Glutamatergic neuron (in vitro differentiated cells): ENCODE measurements around the gene NDUFB8. TPM values are rescaled to one million over a fixed set of nuclear protein-coding genes. Genes with fewer than 3 reads are reported as not detected.
A peak's percentile ranks its signal among the peaks of the same experiment; 100 is the strongest.

ENCODE experiments used
- DNase-seq: peaks from one replicate; pipeline ENCODE4 v3.0.0; 2022
- H3K27ac Mint-ChIP-seq: one replicate; pipeline ENCODE4 v1.8.0; 2020; ENCODE audit warnings: mild to moderate bottlenecking, mixed read lengths, inconsistent platforms; ENCODE audit not compliant: unreplicated experiment
- H3K27me3 Mint-ChIP-seq: one replicate; pipeline ENCODE4 v1.8.0; 2020; ENCODE audit warnings: mild to moderate bottlenecking, moderate library complexity, mixed read lengths, inconsistent platforms; ENCODE audit not compliant: unreplicated experiment
- H3K36me3 Mint-ChIP-seq: one replicate; pipeline ENCODE4 v1.8.0; 2020; ENCODE audit warnings: mild to moderate bottlenecking, mixed read lengths, inconsistent platforms; ENCODE audit not compliant: unreplicated experiment
- H3K4me1 Mint-ChIP-seq: one replicate; pipeline ENCODE4 v1.8.0; 2020; ENCODE audit warnings: mild to moderate bottlenecking, low read depth, mixed read lengths, inconsistent platforms; ENCODE audit not compliant: unreplicated experiment
- H3K4me3 Mint-ChIP-seq: one replicate; pipeline ENCODE4 v1.8.0; 2020; ENCODE audit warnings: mild to moderate bottlenecking, mixed read lengths, inconsistent platforms; ENCODE audit not compliant: unreplicated experiment
- H3K9me3 Mint-ChIP-seq: one replicate; pipeline ENCODE4 v1.8.0; 2020; ENCODE audit warnings: mild to moderate bottlenecking, moderate library complexity, mixed read lengths, inconsistent platforms; ENCODE audit not compliant: unreplicated experiment
- total RNA-seq: library from RNA; stranded (reverse); fragmentation: NEBNext Ultra II Directional; extraction: Animal tissue kit (Norgen Biotek cat#: 25700); gene quantifications from one replicate; pipeline ENCODE4 v1.2.1, GENCODE V29; 2021; ENCODE audit not compliant: unreplicated experiment
- TF ChIP-seq, protein P1 (sequence below): fragments of 200-600 bp; sonication (generic); IDR thresholded peaks from one replicate; pipeline ENCODE4 v1.5.0; 2021; ENCODE audit not compliant: partially characterized antibody, unreplicated experiment

Gene NDUFB8
- total RNA-seq, 1 donor from 2014 or later: 284 TPM

GRCh38 chr10:100522107-100522801, 7.4 kb downstream of the NDUFB8 start:
- H3K4me1 Mint-ChIP-seq: peaks cover 4% of the 10 kb centered on the region
- H3K27ac Mint-ChIP-seq: no peak overlapping the region
- TF ChIP-seq, protein P1, sequence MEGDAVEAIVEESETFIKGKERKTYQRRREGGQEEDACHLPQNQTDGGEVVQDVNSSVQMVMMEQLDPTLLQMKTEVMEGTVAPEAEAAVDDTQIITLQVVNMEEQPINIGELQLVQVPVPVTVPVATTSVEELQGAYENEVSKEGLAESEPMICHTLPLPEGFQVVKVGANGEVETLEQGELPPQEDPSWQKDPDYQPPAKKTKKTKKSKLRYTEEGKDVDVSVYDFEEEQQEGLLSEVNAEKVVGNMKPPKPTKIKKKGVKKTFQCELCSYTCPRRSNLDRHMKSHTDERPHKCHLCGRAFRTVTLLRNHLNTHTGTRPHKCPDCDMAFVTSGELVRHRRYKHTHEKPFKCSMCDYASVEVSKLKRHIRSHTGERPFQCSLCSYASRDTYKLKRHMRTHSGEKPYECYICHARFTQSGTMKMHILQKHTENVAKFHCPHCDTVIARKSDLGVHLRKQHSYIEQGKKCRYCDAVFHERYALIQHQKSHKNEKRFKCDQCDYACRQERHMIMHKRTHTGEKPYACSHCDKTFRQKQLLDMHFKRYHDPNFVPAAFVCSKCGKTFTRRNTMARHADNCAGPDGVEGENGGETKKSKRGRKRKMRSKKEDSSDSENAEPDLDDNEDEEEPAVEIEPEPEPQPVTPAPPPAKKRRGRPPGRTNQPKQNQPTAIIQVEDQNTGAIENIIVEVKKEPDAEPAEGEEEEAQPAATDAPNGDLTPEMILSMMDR: no peak
- no peak overlapping the region for H3K4me3 Mint-ChIP-seq
- H3K36me3 Mint-ChIP-seq: no peaks in the 10 kb centered on the region
- no peak for DNase-seq
- H3K27me3 Mint-ChIP-seq: peaks cover 2% of the 10 kb centered on the region
- H3K9me3 Mint-ChIP-seq: peaks cover 3% of the 10 kb centered on the region

- peaks cover 3% of the 10 kb centered on the region for H3K9me3 Mint-ChIP-seq
- no peak overlapping the region for H3K4me3 Mint-ChIP-seq
These were observed 8.9 kb downstream of the NDUFB8 start for GRCh38 chr10:100520811-100521210.

DNA sequence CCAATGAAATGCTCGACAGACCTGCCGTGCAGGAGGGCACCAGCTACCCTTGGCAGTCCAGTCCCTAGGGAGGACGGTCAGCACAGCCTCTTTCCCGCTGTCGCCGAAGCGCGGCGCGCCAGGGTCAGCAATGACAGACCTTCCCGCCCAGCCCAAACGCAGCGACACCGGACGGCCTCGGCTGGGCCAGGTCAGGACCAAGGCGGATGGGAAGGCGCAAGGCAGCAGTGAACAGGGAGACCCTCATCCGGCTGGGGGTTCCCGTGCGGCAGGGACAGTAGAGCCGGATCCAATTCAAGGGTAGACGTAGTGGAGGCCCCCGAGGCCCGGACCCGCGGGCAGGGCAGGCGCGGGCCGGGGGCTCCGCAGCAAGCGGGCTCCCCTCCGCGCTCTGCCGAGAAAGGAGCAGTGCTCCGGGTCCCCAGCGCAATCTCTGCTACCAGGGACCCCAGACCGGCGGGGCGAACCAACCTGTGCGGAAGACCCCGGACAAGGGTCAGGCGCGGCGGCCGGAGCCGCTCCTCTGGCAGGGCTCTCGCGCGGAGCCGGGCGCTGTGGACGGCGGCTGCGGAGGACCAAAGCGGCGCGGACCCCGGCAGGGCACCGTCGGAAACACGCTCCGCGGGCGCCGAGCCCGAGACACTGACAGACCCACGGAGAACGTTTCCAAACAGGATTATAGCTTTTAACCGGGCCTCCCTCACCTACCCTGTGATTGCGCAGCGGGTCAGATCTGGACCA, 10.2 kb downstream of the NDUFB8 start, which contains the start of gene SEC31B:
SEC31B (minus strand) TSS at position 551 of the 741 bp plus-strand sequence. CDS start 2,909 bp downstream, outside the sequence.
- H3K27me3 Mint-ChIP-seq: peaks cover 4% of the 10 kb centered on the region
- H3K9me3 Mint-ChIP-seq: peaks cover 1% of the 10 kb centered on the region
- TF ChIP-seq, protein P1: no peak
- no peak within 1 kb of the TSS for H3K27ac Mint-ChIP-seq
- H3K4me1 Mint-ChIP-seq: no peaks in the 10 kb centered on the region
- no peaks in the 10 kb centered on the region for H3K36me3 Mint-ChIP-seq
- H3K4me3 Mint-ChIP-seq: peak within 1 kb of the TSS; percentile 92
- peak; percentile 79 for DNase-seq

More at GRCh38 chr10:100520811-100521210, 8.9 kb downstream of the NDUFB8 start:
- no peak overlapping the region for H3K27ac Mint-ChIP-seq
- TF ChIP-seq, protein P1: no peak
- DNase-seq: no peak
- no peaks in the 10 kb centered on the region for H3K36me3 Mint-ChIP-seq
- H3K27me3 Mint-ChIP-seq: peaks cover 4% of the 10 kb centered on the region
- H3K4me1 Mint-ChIP-seq: no peaks in the 10 kb centered on the region

- no peaks in the 10 kb centered on the region for H3K36me3 Mint-ChIP-seq
- TF ChIP-seq, protein P1: peak; percentile 71
- no peak overlapping the region for H3K27ac Mint-ChIP-seq
- peaks cover 2% of the 10 kb centered on the region for H3K27me3 Mint-ChIP-seq
- H3K4me3 Mint-ChIP-seq: peak overlapping the region; percentile 92
- H3K4me1 Mint-ChIP-seq: no peaks in the 10 kb centered on the region
- peak; percentile 75 for DNase-seq
- H3K9me3 Mint-ChIP-seq: peaks cover 1% of the 10 kb centered on the region
These were observed 10.9 kb downstream of the NDUFB8 start for GRCh38 chr10:100518761-100519241.

GRCh38 chr10:100516847-100517246, 12.8 kb downstream of the NDUFB8 start:
- peaks cover 1% of the 10 kb centered on the region for H3K9me3 Mint-ChIP-seq
- H3K27me3 Mint-ChIP-seq: peaks cover 2% of the 10 kb centered on the region
- TF ChIP-seq, protein P1: peak; percentile 23
- no peak for DNase-seq
- no peaks in the 10 kb centered on the region for H3K36me3 Mint-ChIP-seq
- H3K27ac Mint-ChIP-seq: no peak overlapping the region
- no peak overlapping the region for H3K4me3 Mint-ChIP-seq
- no peaks in the 10 kb centered on the region for H3K4me1 Mint-ChIP-seq
